Activated naive CD4-positive, alpha-beta T cell treated with anti-CD3 and anti-CD28 coated beads, Interleukin-2, amount 50 U/mL, for 16 hours (primary cell): ENCODE results near the gene INSYN1.
"Not testable (repeated sequence)": the region's sequence is repeated elsewhere in the genome, so short reads cannot be mapped to it uniquely, and the experiment has no call there.

ENCODE experiments used
- DNase-seq: peaks from one replicate; pipeline ENCODE4 v3.0.0-alpha.2; 2020

INSYN1 gene

DNA sequence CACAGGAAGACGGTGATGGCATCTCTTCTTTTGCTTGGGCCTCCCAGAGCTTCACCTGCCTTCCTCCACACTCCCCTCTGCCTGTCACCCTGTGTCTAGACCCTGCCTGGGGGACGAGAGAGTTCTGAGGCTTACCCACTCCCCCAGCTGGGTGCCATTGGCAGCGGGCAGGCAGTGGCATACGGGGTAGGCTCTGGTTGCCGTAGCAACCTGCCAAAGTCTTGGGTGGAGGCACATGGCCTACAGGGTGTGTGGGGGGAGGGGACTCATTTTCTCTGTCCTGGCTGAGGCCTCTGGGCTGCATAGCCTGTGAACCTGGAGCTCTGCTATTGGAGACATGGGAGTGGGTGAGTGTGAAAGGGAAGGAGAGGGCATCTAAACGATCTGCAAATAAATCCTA is 4.4 kb downstream of the INSYN1 start:
- no peak for DNase-seq

DNA sequence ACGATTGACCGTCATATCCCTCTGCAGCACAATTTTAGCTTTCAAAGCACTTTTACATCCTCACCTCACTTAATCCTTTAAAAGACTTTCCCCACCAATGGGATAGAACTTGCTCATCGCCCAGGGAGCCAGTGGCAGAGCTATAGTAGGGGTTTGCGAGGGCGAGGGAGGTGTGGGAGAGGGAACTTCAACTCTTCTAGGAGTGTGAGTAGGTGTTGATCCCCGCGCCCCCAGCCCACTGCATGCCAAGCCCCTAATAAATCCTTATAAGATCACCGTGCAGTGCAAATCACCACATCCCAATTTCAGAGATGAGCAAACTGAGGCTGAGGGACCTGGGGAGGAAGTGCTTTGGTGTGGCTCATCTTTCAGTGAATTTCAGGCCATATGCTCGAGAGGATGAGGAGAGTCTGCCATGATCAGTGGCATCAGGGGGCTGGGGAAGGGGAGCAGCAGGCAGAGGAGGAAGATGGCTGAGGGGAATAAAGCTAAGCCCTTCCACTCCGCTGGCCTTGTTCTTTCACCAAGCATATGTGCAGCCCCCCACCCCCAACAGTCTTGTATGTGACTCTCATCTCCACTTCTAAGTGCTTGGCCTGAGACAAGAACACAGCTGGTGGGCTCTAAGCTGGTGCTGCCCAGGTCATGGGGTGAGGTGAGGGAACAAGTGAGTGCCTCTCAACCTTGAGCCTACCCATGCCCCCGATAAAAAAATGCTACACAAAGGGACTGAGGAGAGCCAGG is 5.1 kb downstream of the INSYN1 start:
- DNase-seq, result no peak

DNA sequence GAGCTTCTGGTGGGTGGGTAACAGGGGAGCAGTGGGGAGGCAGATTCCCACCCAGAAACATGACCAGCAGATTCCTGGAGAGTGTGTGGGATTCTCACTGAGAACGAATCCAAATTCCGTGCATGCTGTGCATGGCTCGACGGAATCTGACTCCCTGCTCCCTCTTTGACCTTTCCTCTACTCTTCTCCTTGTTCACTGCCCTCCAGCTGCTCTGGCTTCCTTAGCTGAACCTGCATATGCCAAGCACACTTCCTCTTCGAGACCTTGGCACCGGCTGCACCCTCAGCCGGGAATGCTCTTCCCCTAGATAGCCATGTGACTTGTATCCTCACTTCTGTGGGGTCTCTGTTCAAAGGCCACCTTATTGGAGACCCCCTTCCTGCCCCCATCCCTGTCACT is 6.3 kb downstream of the INSYN1 start:
- no peak for DNase-seq

DNA sequence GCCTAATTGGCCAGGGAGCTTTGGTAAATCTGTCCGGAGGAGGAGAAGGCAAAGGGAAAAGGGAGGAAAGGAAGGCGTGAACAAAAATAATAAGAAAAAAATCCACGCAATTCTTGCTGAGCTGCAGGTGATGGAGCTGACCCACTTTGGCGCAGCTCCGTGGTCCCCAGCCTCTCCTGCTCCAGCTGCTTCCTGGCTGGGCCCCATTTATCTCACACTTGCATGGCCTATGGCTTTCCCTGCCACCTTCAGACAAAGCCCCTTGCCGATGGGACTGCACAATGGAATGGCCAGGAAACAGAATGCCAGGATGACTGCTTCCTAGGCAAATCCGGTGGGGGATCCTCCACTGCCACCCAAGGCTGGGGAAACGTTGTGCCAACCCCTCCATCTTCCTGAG is 6.9 kb downstream of the INSYN1 start:
- no peak for DNase-seq

DNA sequence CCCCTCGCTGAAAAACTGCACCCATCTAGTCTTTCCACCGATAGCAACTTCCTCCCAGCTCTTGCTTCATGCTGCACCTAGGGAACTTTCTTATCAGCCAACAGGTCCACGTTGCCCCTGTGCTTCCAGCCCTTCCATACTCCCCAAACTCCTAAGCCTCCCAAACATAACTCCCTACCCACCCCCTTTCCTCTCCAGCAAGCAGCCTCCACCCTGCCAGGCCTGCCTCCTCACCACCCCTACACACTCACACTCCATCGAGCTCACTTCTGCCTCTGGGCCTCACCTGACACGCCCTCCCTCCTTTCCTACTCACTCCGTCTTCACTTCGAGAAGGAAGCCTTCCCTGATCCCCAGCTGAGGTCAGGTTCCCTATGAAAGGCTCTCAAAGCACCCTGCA is 8.1 kb downstream of the INSYN1 start:
- no peak for DNase-seq

DNA sequence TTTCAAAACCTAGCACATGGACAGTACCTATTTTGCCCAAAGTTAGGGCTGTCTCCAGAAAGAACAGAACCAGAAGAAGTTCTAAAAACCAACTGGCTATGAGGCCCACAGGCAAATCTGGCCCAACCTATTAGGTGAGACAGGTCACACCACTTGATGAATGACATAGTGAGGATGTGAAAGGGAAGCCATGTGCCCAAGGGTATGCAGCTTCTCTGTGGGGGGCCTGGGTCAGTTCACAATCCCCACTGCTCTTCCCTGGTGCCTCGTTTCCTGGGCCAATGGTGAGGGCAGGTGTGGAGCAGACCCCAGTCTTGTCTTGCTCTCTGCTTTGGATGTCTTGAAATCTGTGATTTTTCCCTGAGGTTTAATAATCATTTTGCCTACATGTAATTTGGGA is 8.9 kb downstream of the INSYN1 start:
- no peak for DNase-seq

DNA sequence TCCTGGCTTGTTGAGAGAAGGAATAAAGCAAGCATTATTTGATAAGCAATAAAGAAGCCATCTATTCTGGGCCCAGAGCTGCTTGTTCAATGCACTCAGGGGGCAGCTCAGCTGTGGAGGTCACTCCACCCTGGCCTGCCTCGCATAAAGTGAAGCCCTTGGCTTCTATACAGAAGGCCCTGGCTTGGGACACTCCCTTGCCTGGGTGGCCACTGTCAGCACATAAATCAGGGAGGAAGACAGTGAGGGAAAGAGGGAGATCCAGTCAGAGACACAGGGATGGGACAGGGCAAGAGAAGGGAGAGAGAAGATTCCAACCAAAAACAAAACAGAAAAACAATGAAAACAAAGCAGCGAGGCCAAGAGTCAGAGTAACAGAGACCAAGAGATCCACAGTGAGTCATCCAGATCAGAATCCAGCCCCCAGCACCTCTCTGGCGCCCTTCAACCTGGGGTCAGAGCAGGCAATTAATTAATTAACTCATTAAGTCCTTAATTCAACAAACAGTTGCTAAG is 11.8 kb downstream of the INSYN1 start:
- DNase-seq, result no peak

DNA sequence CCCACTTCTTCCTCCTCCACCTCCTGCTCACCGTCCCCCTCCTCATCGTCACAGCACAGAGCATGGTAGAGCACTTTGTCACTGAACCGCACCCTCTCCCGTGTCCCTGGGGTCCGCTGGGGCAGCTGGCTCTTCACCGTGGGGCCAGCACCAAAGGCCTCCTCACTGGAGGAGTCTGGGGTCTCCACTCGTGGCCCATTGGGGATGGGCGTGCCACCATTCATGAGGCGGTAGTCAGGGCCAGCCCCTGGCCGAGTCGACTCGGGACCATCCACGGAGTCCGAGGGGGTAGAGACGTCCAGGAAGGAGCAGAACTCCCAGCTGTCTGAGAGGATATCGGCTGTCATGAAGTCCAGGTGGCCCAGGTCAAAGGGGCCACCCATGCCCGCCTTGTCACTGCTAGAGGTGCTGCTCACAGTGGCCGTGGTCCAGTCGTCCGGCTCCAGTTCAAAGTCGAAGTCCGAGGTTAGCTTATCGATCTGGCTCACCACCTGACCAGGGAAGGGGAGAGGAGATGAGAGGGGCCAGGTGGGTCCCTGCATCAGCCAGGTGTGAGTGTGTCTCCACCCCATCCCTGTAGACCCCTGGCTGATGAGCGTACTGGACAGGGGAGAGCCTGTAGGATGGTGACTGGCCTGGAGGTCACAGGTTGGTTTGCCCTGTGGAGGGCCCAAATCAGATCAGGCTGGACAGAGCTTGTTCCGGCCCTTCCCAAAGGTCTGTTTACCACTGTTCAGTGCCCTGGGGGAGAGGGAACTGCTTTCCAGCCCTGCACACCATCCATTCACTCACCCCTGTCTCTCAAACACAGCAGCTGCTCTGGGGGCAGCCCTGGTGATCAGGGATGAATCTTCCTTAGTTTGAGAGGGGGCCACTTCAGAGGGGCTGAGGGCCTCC is 12.8 kb downstream of the INSYN1 start:
- no peak for DNase-seq

DNA sequence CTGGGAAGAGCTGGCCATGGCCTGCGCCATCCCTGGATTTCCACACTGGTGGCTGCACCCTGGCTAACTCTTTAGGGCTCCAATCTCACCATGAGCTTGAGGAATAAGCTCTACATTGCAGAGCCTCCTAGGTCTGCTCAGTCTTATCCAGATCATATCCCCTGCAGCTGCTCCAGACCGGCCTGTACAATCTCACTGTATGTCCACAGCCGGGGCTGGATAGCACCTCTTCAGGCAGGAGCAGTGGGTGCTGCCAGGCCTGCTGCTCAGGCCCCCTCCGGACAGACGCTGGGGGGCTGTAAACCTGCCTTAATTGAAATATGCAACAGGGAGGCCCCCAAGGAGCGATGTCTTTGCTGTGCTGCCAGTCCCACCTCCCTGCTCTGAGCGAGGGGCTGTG is 15.6 kb downstream of the INSYN1 start:
- no peak for DNase-seq

DNA sequence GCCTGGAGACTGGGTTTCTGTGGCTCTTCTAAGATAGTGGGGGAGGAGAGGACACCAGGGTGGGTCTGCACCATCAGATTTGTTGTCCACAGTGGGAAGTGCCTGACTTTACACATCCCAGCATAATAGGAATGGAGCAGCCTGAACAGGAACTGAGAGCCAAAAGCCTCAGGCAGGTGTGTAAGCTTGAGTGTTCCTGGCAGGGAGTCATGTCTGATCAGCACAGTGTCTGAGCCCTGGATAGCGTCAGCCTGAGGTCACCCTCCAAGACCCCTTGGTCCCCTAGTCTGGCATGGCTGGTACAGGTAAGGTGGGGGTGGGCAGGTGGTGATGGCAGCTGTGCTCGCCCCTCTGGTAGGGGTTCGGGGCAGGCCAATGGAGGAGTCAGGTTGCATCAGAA is 20.2 kb downstream of the INSYN1 start:
- no peak for DNase-seq

DNA sequence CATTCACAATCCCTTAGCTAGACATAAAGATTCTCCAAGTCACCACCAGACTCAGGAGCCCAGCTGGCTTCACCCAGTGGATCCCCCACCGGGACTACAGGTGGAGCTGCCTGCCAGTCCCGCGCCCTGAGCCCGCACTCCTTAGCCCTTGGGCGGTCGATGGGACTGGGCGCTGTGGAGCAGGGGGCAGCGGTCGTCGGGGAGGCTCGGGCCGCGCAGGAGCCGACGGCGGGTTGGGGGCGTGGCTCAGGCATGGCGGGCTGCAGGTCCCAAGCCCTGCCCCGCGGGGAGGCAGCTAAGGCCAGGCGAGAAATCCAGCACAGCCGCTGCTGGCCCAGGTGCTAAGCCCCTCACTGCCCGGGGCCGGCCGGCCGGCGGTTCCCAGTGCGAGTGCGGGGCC is 21.1 kb downstream of the INSYN1 start:
- DNase-seq, result not testable (repeated sequence)

DNA sequence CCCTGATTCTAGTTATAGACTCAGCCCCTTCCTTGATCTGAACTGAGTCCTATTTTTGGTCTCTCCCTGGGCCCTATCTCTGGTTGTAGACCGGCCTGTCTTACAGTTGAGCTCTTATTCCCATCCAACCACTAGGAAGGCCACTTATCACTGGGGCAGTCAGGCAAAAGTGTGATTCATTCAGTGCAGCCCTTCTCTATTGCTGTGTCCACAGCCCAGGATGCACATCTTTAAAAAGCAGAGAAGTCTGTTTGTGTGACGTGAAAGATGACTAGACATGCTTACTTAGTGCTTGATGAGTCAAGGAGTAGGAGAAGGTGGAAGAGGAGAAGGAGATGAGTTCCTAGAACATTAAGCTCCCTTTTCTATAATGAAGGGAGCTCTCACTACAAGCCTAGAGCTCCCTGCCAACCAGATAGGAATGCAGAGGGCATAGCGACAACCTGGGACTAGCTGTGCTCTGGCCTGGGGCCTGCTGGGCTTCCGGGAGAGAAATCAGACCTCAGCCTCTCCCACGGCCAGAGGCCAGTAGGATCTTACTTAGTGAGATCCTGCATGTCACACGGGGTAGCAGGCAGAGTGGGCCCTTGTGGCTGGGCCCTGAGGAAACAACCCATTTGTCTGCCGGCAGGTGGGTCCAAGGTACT is 25.7 kb downstream of the INSYN1 start:
- no peak for DNase-seq

DNA sequence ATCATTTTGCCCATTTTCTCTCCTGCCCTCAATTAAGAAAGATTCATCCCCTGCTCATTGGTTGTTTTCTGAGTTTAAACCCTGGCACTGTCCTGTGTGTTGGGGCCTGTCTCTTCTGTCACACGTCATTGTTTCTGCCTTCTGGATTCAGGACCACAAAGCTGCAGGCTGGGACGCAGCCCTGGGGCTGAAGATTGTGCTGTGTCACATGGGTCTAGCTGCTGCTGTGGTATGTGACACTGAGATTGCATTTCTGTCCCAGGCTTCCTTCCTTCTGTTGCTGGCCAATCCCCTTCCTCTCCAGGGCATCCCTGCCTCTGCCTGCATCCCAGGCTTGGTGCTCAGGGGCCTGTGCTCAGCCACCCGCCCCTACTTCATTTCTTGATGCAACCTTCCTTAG is 28.9 kb downstream of the INSYN1 start:
- no peak for DNase-seq

DNA sequence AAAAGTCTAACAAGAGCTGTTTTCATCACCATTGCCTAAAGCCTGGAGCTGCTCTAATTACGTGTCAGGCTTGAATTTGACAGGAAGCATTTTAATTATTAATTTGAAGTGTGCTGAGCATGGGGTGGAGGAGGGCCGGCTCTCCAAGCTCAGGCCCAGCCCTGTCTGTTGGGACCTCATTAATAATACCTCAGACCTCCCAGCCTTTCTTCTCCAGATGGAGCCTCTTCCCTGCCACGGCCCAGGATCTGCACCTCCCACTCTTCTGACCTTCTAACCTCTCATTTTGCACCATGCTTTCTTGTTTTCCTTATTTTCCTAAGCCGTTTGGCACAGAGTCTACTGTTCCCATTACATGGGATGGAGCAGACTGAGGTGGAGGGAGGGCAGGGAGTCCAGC is 30.0 kb downstream of the INSYN1 start:
- DNase-seq, result no peak

DNA sequence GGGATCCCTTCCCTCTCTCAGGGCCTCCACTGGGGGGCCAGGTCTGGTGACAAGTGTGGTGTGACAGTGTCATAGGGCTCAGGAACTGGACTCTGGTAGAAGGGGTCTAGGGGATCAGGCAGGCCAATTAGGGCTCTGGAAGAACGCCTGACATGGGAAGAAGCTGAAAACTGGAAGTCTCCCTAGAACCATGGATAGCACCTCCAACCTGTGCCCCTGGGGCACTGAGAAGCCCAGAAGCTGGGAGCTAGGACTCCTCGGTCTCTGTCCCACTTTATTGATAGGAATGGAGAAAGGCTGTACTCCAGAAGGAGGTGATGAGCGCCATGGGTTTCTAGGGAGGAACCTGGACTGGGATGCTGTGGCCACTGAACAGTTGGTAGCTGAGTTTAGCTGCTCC is 30.7 kb downstream of the INSYN1 start:
- DNase-seq, result no peak

DNA sequence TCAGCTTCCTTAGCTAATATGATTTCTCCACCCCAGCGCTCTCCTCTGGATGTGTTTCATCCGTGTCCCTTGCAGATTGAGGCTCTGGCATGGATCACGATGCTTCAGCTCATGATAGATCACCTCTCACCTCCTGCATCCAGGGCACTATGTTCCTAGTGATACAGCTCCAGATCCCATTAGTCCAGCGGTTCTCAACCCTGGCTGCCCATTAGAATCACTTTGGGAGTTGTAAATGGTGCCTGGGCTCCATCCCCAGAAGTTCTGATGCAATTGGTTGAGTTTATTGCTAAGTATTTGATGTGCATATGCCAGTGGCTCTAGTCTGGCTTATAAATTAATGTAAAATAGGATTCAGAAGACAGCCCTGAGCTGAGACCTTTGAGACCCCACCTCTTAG is 34.5 kb downstream of the INSYN1 start:
- no peak for DNase-seq

DNA sequence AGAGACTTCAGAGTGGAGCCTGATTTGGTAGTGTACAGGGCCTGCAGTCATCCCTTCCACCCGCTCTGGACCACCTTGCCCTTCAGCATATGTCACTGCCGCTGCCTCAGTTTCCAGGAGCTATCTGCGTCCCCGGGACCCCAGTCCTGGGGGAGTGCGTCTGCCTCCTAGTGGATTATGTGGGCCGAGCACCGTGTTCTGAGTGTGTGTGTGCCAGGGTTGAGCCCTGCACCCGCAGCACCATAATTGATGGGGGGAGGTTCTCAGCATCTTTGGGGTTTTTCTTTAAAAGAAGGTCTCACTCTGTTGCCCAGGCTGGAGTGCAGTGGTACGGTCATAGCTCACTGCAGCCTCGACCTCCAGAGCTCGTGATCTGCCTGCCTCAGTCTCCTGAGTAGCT is 35.3 kb downstream of the INSYN1 start:
- DNase-seq, result no peak

DNA sequence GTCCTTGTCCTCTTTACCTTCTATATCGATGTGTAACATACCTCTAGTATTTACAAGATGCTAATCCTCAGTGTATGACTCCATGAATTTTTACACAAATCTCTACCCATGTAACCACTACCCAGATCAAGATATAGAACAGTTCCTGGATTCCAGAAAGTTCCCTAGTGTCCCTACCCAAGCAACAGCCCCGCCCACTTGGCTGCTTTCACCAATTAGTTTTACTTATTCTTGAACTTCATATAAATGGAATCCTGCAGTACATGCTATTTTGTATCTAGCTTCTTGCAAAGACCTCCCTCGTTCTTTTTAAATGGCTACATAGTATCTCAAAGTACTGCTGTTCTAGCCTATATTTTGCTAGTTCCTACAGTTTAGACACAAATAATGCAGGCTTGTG is 35.9 kb downstream of the INSYN1 start:
- DNase-seq, result no peak

DNA sequence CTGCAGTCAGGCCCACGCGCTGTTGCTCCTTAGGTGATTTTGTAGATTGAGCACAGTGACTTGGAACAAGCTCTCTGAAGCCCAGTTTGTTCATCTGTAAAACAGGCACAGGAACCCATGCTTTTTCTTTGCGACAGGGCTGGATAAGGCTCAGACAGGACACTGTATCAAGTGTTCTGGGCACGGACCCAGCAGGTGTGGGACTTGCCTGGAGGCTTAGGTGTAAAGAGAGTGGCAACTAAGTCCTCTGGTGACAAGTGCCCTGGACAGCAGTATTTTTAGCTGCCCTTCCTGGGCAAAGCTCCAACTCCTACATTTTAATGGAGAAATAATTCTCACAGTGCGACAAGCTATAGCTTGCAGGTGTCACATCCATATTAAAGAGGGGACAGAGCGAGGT is 36.7 kb downstream of the INSYN1 start:
- DNase-seq, result no peak

DNA sequence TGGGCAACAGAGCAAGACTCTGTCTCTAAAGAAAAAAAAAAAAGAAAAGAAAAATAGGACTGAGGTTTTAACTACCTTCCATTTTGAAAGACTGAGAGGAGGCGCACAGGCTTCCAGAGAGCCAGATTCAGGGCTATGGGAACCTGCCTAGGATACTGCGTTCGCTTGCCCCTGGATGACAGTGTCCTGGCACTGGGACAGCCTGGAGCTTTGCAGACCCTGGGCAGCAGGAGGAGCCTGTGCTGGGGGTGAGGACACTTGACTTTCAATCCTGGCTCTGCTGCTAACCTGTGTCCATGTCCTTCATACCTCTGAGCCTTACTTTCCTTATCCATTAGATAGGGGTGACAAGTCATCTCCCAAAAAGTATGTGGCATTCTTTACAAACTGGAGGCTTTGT is 37.7 kb downstream of the INSYN1 start:
- DNase-seq, result no peak

DNA sequence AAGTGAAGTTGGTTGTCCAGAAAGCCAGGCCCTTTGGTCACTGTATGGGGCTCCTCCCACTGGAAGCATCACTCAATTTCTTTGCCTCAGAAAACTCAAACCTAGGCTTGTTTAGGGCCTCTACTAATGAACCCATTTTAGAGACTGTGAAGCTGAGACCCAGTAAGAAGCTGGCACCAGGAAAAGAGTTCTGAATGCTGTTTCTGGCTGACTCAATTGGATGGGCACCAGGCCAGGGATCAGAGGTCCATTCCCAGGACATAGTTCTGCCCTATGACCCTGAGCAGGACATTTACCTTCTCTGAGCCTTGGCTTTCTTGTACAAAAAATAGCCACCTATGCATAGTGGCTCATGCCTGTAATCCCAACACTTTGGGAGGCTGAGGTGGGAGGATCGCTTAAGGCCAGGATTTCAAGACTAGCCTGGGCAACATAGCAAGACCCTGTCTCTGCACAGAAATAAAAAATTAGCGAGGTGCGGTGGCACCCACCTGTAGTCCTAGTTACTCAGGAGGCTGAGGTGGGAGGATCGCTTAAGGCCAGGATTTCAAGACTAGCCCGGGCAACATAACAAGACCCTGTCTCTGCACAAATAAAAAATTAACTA is 38.4 kb downstream of the INSYN1 start:
- no peak for DNase-seq

DNA sequence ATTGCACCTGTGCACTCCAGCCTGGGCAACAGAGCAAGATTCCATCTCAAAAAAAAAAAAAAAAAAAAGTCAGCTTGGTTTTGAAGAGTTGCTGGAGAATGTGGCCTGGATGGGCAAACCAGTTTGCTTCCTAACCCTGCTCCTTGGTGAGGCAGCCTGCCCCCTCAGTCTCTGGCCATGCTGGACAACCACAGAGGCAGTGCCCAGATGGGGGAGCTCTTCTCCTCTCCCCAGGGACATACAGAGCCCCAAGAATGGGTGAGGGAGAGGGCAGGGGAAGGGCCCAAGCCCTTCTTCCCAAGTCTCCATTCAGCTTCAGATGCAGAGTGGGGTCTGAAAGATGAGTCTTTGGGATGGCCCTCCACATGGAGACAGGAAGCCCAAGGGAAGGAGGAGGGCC is 41.0 kb downstream of the INSYN1 start:
- no peak for DNase-seq

DNA sequence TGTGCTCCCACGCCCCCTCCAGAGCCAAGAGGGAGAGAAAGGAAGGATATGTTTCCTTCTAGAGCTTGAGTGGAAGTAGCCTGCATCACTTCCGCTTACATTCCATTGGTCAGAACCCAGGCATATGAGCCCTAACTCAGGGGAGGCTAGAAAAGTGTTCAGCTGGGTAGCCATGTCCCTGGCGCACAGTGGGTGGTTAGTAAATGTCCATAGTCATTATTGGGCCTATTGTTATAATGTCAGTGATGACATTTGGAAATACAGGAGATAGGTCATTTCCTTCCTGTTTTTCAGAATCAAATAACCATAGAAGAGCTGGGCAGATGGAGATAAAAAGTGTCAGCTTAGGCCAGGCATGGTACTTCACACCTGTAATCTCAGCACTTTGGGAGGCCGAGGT is 41.6 kb downstream of the INSYN1 start:
- DNase-seq, result no peak
